Measurements from ENCODE around the gene AKAP13.

DNA sequence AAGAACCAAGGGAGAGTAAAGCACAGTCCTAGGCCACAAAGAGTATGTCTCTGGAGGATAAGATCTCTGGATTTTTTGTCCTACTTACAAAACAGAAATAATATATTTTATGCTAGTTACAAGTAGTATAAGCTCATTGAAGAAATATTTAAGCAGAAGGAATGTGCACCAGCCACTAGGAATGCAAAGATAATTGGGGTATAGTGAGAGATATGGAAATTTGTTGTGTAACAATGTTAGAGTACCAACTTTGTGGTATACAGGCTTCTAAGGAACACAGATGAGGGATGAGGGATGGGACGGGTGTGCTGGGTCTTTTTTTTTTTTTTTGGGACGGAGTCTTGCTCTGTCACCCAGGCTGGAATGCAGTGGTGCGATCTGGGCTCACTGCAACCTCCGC, 26.5 kb downstream of the AKAP13 start:
- TF ChIP-seq, protein P1, sequence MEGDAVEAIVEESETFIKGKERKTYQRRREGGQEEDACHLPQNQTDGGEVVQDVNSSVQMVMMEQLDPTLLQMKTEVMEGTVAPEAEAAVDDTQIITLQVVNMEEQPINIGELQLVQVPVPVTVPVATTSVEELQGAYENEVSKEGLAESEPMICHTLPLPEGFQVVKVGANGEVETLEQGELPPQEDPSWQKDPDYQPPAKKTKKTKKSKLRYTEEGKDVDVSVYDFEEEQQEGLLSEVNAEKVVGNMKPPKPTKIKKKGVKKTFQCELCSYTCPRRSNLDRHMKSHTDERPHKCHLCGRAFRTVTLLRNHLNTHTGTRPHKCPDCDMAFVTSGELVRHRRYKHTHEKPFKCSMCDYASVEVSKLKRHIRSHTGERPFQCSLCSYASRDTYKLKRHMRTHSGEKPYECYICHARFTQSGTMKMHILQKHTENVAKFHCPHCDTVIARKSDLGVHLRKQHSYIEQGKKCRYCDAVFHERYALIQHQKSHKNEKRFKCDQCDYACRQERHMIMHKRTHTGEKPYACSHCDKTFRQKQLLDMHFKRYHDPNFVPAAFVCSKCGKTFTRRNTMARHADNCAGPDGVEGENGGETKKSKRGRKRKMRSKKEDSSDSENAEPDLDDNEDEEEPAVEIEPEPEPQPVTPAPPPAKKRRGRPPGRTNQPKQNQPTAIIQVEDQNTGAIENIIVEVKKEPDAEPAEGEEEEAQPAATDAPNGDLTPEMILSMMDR (IDR thresholded peaks at IDR 0.05), result no peak
- TF ChIP-seq EZH2 (IDR thresholded peaks at IDR 0.05) (no peak), EZH2phosphoT487 (IDR thresholded peaks at IDR 0.05) (no peak)

All from neural progenitor cell (in vitro differentiated cells).